Measurements from ENCODE around the gene ADAM19.

- no peak for TF ChIP-seq POLR2A (IDR thresholded peaks at IDR 0.05)
- TF ChIP-seq POLR2AphosphoS5 (IDR thresholded peaks at IDR 0.05) = no peak
These were observed 118.2 kb downstream of the ADAM19 start for GRCh38 chr5:157457391-157457790.

Data from breast epithelium (tissue), 3 donors.